K562 (cell line): ENCODE measurements around the gene BCAR3.

Experiments
- CHD1 ChIP-seq: fragments of 200-600 bp; sonication (generic); IDR thresholded peaks from one replicate; pipeline ENCODE4 v1.6.1; 2012; ENCODE audit warnings: mild to moderate bottlenecking, moderate library complexity, low read length, inconsistent platforms
- ELF2 ChIP-seq: fragments of 250-450 bp; sonication (Bioruptor Pico); IDR thresholded peaks from 2 replicates; pipeline ENCODE4 v1.5.0; 2021; ENCODE audit warnings: mild to moderate bottlenecking
- HEY1 ChIP-seq: fragments of 250-450 bp; sonication (Bioruptor Pico); IDR thresholded peaks from 2 replicates; pipeline ENCODE4 v1.5.0; 2020; ENCODE audit warnings: mild to moderate bottlenecking, moderate library complexity, borderline replicate concordance
- JUNB ChIP-seq: fragments of 450-650 bp; formaldehyde crosslinking; conservative IDR thresholded peaks from 2 replicates; pipeline ENCODE4 v1.4.0; 2020; ENCODE audit warnings: mild to moderate bottlenecking
- JUND ChIP-seq, 2 experiments: IDR thresholded peaks; 2 replicates in 1 of 2; 3 replicates in 1 of 2; pipeline ENCODE4 v1.6.1; 2011; ENCODE audit warnings: borderline replicate concordance in 2 of 2, low read depth in 2 of 2, low read length in 2 of 2, improper control_type of control experiment in 1 of 2, missing biosample characterization in 1 of 2, missing genetic modification characterization in 1 of 2, missing genetic modification reagents in 1 of 2
- PRDM10 ChIP-seq: fragments of 450-650 bp; IDR thresholded peaks from 2 replicates; pipeline ENCODE4 v1.6.1; 2018; ENCODE audit not compliant: partially characterized antibody
- RBM14 ChIP-seq: fragments of 200-400 bp; formaldehyde crosslinking; IDR thresholded peaks from 2 replicates; pipeline ENCODE4 v1.6.1; 2018; ENCODE audit warnings: low read depth, mild to moderate bottlenecking, low read length, moderate library complexity, borderline replicate concordance; ENCODE audit not compliant: insufficient read depth
- ZC3H11A ChIP-seq: IDR thresholded peaks from 2 replicates; pipeline ENCODE4 v1.6.1; 2012; ENCODE audit warnings: low read depth, low read length, improper control_type of control experiment
- ZNF143 ChIP-seq: sonication (generic); formaldehyde crosslinking; IDR thresholded peaks from 2 replicates; pipeline ENCODE4 v1.9.0; 2022; ENCODE audit warnings: mild to moderate bottlenecking, missing genetic modification reagents
- ZNF274 ChIP-seq: IDR thresholded peaks from 2 replicates; pipeline ENCODE4 v1.6.1; 2011; ENCODE audit warnings: low read depth, mild to moderate bottlenecking, low read length, moderate library complexity, borderline replicate concordance
- ZNF384 ChIP-seq: IDR thresholded peaks from 2 replicates; pipeline ENCODE4 v1.6.1; 2012; ENCODE audit warnings: low read depth, low read length, improper control_type of control experiment
- ZNF707 ChIP-seq: fragments of 250-450 bp; sonication (Bioruptor Pico); conservative IDR thresholded peaks from 2 replicates; pipeline ENCODE4 v1.8.0; 2022; ENCODE audit warnings: inconsistent platforms, mild to moderate bottlenecking, moderate library complexity
- TF ChIP-seq, protein P1 (sequence below), 3 experiments: IDR thresholded peaks in 2 of 3; conservative IDR thresholded peaks in 1 of 3; 2 replicates each; pipeline ENCODE4 v1.5.1; 2011 to 2012; ENCODE audit warnings: low read length in 3 of 3, mild to moderate bottlenecking in 3 of 3, control low read depth in 2 of 3, improper control_type of control experiment in 1 of 3, inconsistent platforms in 1 of 3, low read depth in 1 of 3, mixed read lengths in 1 of 3, moderate library complexity in 1 of 3; ENCODE audit not compliant: insufficient read depth in 2 of 3
- TF ChIP-seq, protein P2 (sequence below): fragments of 250-450 bp; sonication (Bioruptor Pico); IDR thresholded peaks from 2 replicates; pipeline ENCODE4 v1.8.0; 2022; ENCODE audit warnings: moderate library complexity, mild to moderate bottlenecking, inconsistent platforms

GRCh38 chr1:93518516-93518915 lies 163.1 kb downstream of the BCAR3 start:
- TF ChIP-seq ZNF384, result no peak
- no peak for TF ChIP-seq HEY1 (CRISPR knock-in tag)
- TF ChIP-seq, protein P1, sequence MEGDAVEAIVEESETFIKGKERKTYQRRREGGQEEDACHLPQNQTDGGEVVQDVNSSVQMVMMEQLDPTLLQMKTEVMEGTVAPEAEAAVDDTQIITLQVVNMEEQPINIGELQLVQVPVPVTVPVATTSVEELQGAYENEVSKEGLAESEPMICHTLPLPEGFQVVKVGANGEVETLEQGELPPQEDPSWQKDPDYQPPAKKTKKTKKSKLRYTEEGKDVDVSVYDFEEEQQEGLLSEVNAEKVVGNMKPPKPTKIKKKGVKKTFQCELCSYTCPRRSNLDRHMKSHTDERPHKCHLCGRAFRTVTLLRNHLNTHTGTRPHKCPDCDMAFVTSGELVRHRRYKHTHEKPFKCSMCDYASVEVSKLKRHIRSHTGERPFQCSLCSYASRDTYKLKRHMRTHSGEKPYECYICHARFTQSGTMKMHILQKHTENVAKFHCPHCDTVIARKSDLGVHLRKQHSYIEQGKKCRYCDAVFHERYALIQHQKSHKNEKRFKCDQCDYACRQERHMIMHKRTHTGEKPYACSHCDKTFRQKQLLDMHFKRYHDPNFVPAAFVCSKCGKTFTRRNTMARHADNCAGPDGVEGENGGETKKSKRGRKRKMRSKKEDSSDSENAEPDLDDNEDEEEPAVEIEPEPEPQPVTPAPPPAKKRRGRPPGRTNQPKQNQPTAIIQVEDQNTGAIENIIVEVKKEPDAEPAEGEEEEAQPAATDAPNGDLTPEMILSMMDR (IDR thresholded peaks at IDR 0.05 in 2 of 3, conservative IDR thresholded peaks at IDR 0.05 in 1 of 3; ENCODE audit: insufficient read depth in 2 of 3, low read depth in 1 of 3, low read length in 3 of 3), result no peak
- no peak for TF ChIP-seq ZNF707 (CRISPR knock-in tag)
- TF ChIP-seq JUND (IDR thresholded peaks at IDR 0.05; ENCODE audit: borderline replicate concordance, low read depth, low read length), result no peak
- TF ChIP-seq JUND (tag; IDR thresholded peaks at IDR 0.05; ENCODE audit: borderline replicate concordance, low read depth, low read length), result no peak
- TF ChIP-seq PRDM10, result no peak
- TF ChIP-seq, protein P2, sequence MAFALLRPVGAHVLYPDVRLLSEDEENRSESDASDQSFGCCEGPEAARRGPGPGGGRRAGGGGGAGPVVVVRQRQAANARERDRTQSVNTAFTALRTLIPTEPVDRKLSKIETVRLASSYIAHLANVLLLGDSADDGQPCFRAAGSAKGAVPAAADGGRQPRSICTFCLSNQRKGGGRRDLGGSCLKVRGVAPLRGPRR (CRISPR knock-in tag), result no peak
- TF ChIP-seq RBM14, result no peak
- TF ChIP-seq ZNF274, result no peak
- no peak for TF ChIP-seq ZC3H11A
- no peak for TF ChIP-seq ZNF143 (CRISPR knock-in tag)
- TF ChIP-seq ELF2 (CRISPR knock-in tag), result no peak
- no peak for TF ChIP-seq CHD1
- no peak for TF ChIP-seq JUNB (CRISPR knock-in tag)
